Neuronal stem cell (in vitro differentiated cells): ENCODE data around the gene RMDN2.
"Not testable (repeated sequence)": the region's sequence is repeated elsewhere in the genome, so short reads cannot be mapped to it uniquely, and the experiment has no call there.

ENCODE experiments used
- DNase-seq: peaks from one replicate; pipeline ENCODE4 v3.0.0-alpha.2; 2013; ENCODE audit warnings: low spot score
- H2AFZ ChIP-seq: one replicate; pipeline ENCODE4 v1.6.1; 2013; ENCODE audit warnings: mild to moderate bottlenecking, low read length, inconsistent platforms
- H2AK5ac ChIP-seq: 2 replicates; pipeline ENCODE4 v1.6.1; 2013; ENCODE audit warnings: low read depth, mild to moderate bottlenecking, inconsistent platforms, low read length, moderate library complexity, mixed read lengths
- H2BK120ac ChIP-seq: 2 replicates; pipeline ENCODE4 v1.6.1; 2013; ENCODE audit warnings: low read depth, mild to moderate bottlenecking, inconsistent platforms, low read length, moderate library complexity, mixed read lengths
- H2BK12ac ChIP-seq: one replicate; pipeline ENCODE4 v1.6.1; 2013; ENCODE audit warnings: low read length, inconsistent platforms
- H2BK15ac ChIP-seq: 2 replicates; pipeline ENCODE4 v1.6.1; 2013; ENCODE audit warnings: mild to moderate bottlenecking, low read length, inconsistent platforms, mixed read lengths
- H2BK5ac ChIP-seq: one replicate; pipeline ENCODE4 v1.6.1; 2013; ENCODE audit warnings: inconsistent platforms, mild to moderate bottlenecking, low read length, moderate library complexity
- H3K14ac ChIP-seq: one replicate; pipeline ENCODE4 v1.6.1; 2013; ENCODE audit warnings: low read length, inconsistent platforms
- H3K18ac ChIP-seq: 2 replicates; pipeline ENCODE4 v1.6.1; 2013; ENCODE audit warnings: low read length, inconsistent platforms
- H3K23ac ChIP-seq: 2 replicates; pipeline ENCODE4 v1.6.1; 2013; ENCODE audit warnings: low read depth, mild to moderate bottlenecking, mixed read lengths, low read length, inconsistent platforms; ENCODE audit not compliant: poor library complexity
- H3K27ac ChIP-seq: replicated peaks from 3 replicates; pipeline ENCODE4 v1.5.1; 2013; ENCODE audit warnings: low read length, inconsistent platforms
- H3K27me3 ChIP-seq, 3 experiments: 2 replicates each; pipeline ENCODE4 v1.6.1; 2013; ENCODE audit warnings: low read length in 3 of 3, mild to moderate bottlenecking in 2 of 3, inconsistent platforms in 1 of 3, low read depth in 1 of 3, mixed read lengths in 1 of 3, moderate library complexity in 1 of 3; ENCODE audit not compliant: control insufficient read depth in 3 of 3, insufficient read depth in 3 of 3
- H3K36me3 ChIP-seq, 2 donors: replicated peaks in 1 of 2; 2 replicates each; pipeline ENCODE4 v1.6.1; 2013; ENCODE audit warnings: low read length in 2 of 2; ENCODE audit not compliant: control insufficient read depth in 2 of 2, insufficient read depth in 2 of 2
- H3K4ac ChIP-seq: 2 replicates; pipeline ENCODE4 v1.6.1; 2013; ENCODE audit warnings: inconsistent platforms, mild to moderate bottlenecking, low read length, moderate library complexity
- H3K4me1 ChIP-seq, 2 donors: 1 replicate in 1 of 2; 2 replicates in 1 of 2; pipeline ENCODE4 v1.6.1; 2013; ENCODE audit warnings: low read length in 2 of 2, low read depth in 1 of 2; ENCODE audit not compliant: control insufficient read depth in 2 of 2, insufficient read depth in 1 of 2
- H3K4me2 ChIP-seq: one replicate; pipeline ENCODE4 v1.6.1; 2013; ENCODE audit warnings: mild to moderate bottlenecking, low read length, inconsistent platforms; ENCODE audit not compliant: insufficient read depth, poor library complexity, severe bottlenecking
- H3K4me3 ChIP-seq, 2 donors: 2 replicates each; pipeline ENCODE4 v1.5.1; 2013; ENCODE audit warnings: low read length in 2 of 2, mild to moderate bottlenecking in 2 of 2, inconsistent platforms in 1 of 2, moderate library complexity in 1 of 2
- H3K79me1 ChIP-seq: one replicate; pipeline ENCODE4 v1.6.1; 2013; ENCODE audit warnings: low read depth, mild to moderate bottlenecking, inconsistent platforms, low read length, moderate library complexity
- H3K9ac ChIP-seq: one replicate; pipeline ENCODE4 v1.6.1; 2013; ENCODE audit warnings: mild to moderate bottlenecking, low read depth, low read length, inconsistent platforms; ENCODE audit not compliant: poor library complexity
- H3K9me3 ChIP-seq, 2 donors: replicated peaks in 1 of 2; 2 replicates each; pipeline versions ENCODE3 to v1.6.1; 2013; ENCODE audit warnings: low read length in 2 of 2, mild to moderate bottlenecking in 2 of 2, inconsistent platforms in 1 of 2, low read depth in 1 of 2, mixed read lengths in 1 of 2, moderate library complexity in 1 of 2; ENCODE audit not compliant: control insufficient read depth in 2 of 2, insufficient read depth in 1 of 2
- H4K8ac ChIP-seq: one replicate; pipeline ENCODE4 v1.6.1; 2013; ENCODE audit warnings: low read depth, mild to moderate bottlenecking, inconsistent platforms, low read length, moderate library complexity
- H4K91ac ChIP-seq: one replicate; pipeline ENCODE4 v1.6.1; 2013; ENCODE audit warnings: low read length, low read depth, mild to moderate bottlenecking, inconsistent platforms; ENCODE audit not compliant: poor library complexity
- WGBS, 2 donors: extraction: QIAGEN DNeasy Blood & Tissue Kit; methylation state at CpG; one replicate each; pipeline ENCODE4 v1.1.7; 2013; ENCODE audit warnings: missing lambda C conversion rate in 2 of 2, mixed read lengths in 1 of 2; ENCODE audit not compliant: insufficient read length in 2 of 2, insufficient replicate concordance in 1 of 2; ENCODE audit errors: extremely low coverage in 2 of 2; 5-methylcytosine and 5-hydroxymethylcytosine counted together

RMDN2 gene

GRCh38 chr2:38016219-38016618, 91.1 kb downstream of the RMDN2 start:
- no peak overlapping the region for H3K9ac ChIP-seq
- H2BK120ac ChIP-seq, result no peak overlapping the region
- H3K36me3 ChIP-seq, result no peaks in the 10 kb centered on the region
- H4K91ac ChIP-seq, result no peak overlapping the region
- H3K4me3 ChIP-seq, result no peak overlapping the region
- H3K18ac ChIP-seq, result no peak overlapping the region
- peaks cover 0 to 2% of the 10 kb centered on the region in 2 donors for H3K9me3 ChIP-seq
- WGBS, 2 donors, result no CpG with 5 or more reads among the region's 1 CpG
- no peak overlapping the region for H3K14ac ChIP-seq
- no peak overlapping the region for H2AFZ ChIP-seq
- no peaks in the 10 kb centered on the region for H3K27me3 ChIP-seq
- no peaks in the 10 kb centered on the region for H3K4me1 ChIP-seq
- H4K8ac ChIP-seq, result no peak overlapping the region
- H3K79me1 ChIP-seq, result no peaks in the 10 kb centered on the region
- no peak overlapping the region for H2AK5ac ChIP-seq
- H2BK5ac ChIP-seq, result no peak overlapping the region
- no peak overlapping the region for H3K4ac ChIP-seq
- DNase-seq, result no peak
- no peak overlapping the region for H3K23ac ChIP-seq
- no peak overlapping the region for H3K27ac ChIP-seq
- no peak overlapping the region for H3K4me2 ChIP-seq
- no peak overlapping the region for H2BK15ac ChIP-seq
- no peak overlapping the region for H2BK12ac ChIP-seq

GRCh38 chr2:38017836-38018235, 92.7 kb downstream of the RMDN2 start:
- no peak overlapping the region for H3K9ac ChIP-seq
- no peak overlapping the region for H3K4me3 ChIP-seq
- no peaks in the 10 kb centered on the region for H3K27me3 ChIP-seq
- no peak overlapping the region for H3K14ac ChIP-seq
- no peaks in the 10 kb centered on the region for H3K4me1 ChIP-seq
- no peak overlapping the region for H4K91ac ChIP-seq
- H3K9me3 ChIP-seq, result no peaks in the 10 kb centered on the region
- H2BK12ac ChIP-seq, result no peak overlapping the region
- H2AK5ac ChIP-seq, result no peak overlapping the region
- H2BK15ac ChIP-seq, result no peak overlapping the region
- no peak overlapping the region for H2AFZ ChIP-seq
- H3K27ac ChIP-seq, result no peak overlapping the region
- no peak for DNase-seq
- no peaks in the 10 kb centered on the region for H3K79me1 ChIP-seq
- H3K18ac ChIP-seq, result no peak overlapping the region
- H3K23ac ChIP-seq, result no peak overlapping the region
- no peak overlapping the region for H4K8ac ChIP-seq
- no peak overlapping the region for H3K4ac ChIP-seq
- no peaks in the 10 kb centered on the region for H3K36me3 ChIP-seq
- no peak overlapping the region for H2BK5ac ChIP-seq
- no peak overlapping the region for H2BK120ac ChIP-seq
- no CpG with 5 or more reads among the region's 7 CpGs for WGBS, 2 donors
- H3K4me2 ChIP-seq, result no peak overlapping the region

GRCh38 chr2:38020359-38021069, 95.4 kb downstream of the RMDN2 start:
- not testable (repeated sequence) for H3K27me3 ChIP-seq, H3K9me3 ChIP-seq, H2BK15ac ChIP-seq, H2BK5ac ChIP-seq, H3K4me3 ChIP-seq, H2AK5ac ChIP-seq, H3K9ac ChIP-seq, H3K36me3 ChIP-seq, H3K4me2 ChIP-seq, H3K14ac ChIP-seq, H3K27ac ChIP-seq, H3K79me1 ChIP-seq, H4K8ac ChIP-seq, H3K23ac ChIP-seq, H3K4ac ChIP-seq, H2AFZ ChIP-seq, H4K91ac ChIP-seq, H2BK120ac ChIP-seq, H2BK12ac ChIP-seq, H3K18ac ChIP-seq, DNase-seq, H3K4me1 ChIP-seq
- WGBS, 2 donors, result no CpG with 5 or more reads among the region's 33 CpGs

- Histone ChIP-seq H3K4me1 (no peaks in the 10 kb centered on the region), H3K79me1 (no peaks in the 10 kb centered on the region), H3K27ac (no peak overlapping the region), H2AK5ac (no peak overlapping the region), H3K4me3 (peak overlapping the region in 1 of 2 donors; percentile 5), H3K9ac (no peak overlapping the region), H3K23ac (no peak overlapping the region), H2AFZ (no peak overlapping the region), H3K4ac (no peak overlapping the region), H3K14ac (no peak overlapping the region), H3K4me2 (no peak overlapping the region), H2BK120ac (no peak overlapping the region), H3K36me3 (no peaks in the 10 kb centered on the region), H2BK12ac (no peak overlapping the region), H2BK15ac (no peak overlapping the region), H4K91ac (no peak overlapping the region), H3K27me3 (no peaks in the 10 kb centered on the region), H2BK5ac (no peak overlapping the region), H4K8ac (no peak overlapping the region), H3K9me3 (no peaks in the 10 kb centered on the region), H3K18ac (no peak overlapping the region)
- no peak for DNase-seq
- no CpG with 5 or more reads among the region's 9 CpGs for WGBS, 2 donors
Measured at GRCh38 chr2:38021589-38021988, 96.5 kb downstream of the RMDN2 start.
